Astrocyte (in vitro differentiated cells and primary cell): Measurements from ENCODE around the gene ANAPC1. TPM values are rescaled to one million over a fixed set of nuclear protein-coding genes. Genes with fewer than 3 reads are reported as not detected.

ENCODE experiments used
- DNase-seq: peaks from one replicate; pipeline ENCODE4 v3.0.0-alpha.2; 2010; ENCODE audit warnings: low read depth
- FAIRE-seq: peaks from 2 replicates; lab custom pipeline; 2011; peaks lifted over from hg19 to GRCh38; lab: Jason Lieb, UNC
- H2AFZ ChIP-seq: 2 replicates; pipeline ENCODE4 v1.6.0; 2012; ENCODE audit warnings: low read depth, low read length, inconsistent platforms
- H3K27ac ChIP-seq: 2 replicates; pipeline ENCODE4 v1.5.1; 2011; ENCODE audit warnings: low read depth, low read length, inconsistent platforms
- H3K27me3 ChIP-seq: 2 replicates; pipeline ENCODE4 v1.6.0; 2011; ENCODE audit warnings: low read length, inconsistent platforms; ENCODE audit not compliant: insufficient read depth
- H3K36me3 ChIP-seq: 2 replicates; pipeline ENCODE4 v1.5.1; 2011; ENCODE audit warnings: low read length, inconsistent platforms; ENCODE audit not compliant: insufficient read depth
- H3K4me1 ChIP-seq: 2 replicates; pipeline ENCODE4 v1.5.1; 2011; ENCODE audit warnings: low read length, inconsistent platforms; ENCODE audit not compliant: insufficient read depth
- H3K4me2 ChIP-seq: 2 replicates; pipeline ENCODE4 v1.6.0; 2012; ENCODE audit warnings: low read length, inconsistent platforms
- H3K4me3 ChIP-seq: 2 replicates; pipeline ENCODE4 v1.5.1; 2011; ENCODE audit warnings: low read depth, mild to moderate bottlenecking, low read length, inconsistent platforms; ENCODE audit not compliant: insufficient read depth
- H3K79me2 ChIP-seq: 2 replicates; pipeline ENCODE4 v1.6.0; 2012; ENCODE audit warnings: mild to moderate bottlenecking, low read length, inconsistent platforms; ENCODE audit not compliant: insufficient read depth
- H3K9ac ChIP-seq: 2 replicates; pipeline ENCODE4 v1.6.0; 2012; ENCODE audit warnings: mild to moderate bottlenecking, low read length, inconsistent platforms
- H3K9me3 ChIP-seq: 2 replicates; pipeline ENCODE4 v1.5.1; 2012; ENCODE audit warnings: low read depth, mild to moderate bottlenecking, low read length, inconsistent platforms; ENCODE audit not compliant: insufficient read depth
- H4K20me1 ChIP-seq: 2 replicates; pipeline ENCODE4 v1.6.0; 2012; ENCODE audit warnings: low read length, inconsistent platforms; ENCODE audit not compliant: insufficient read depth
- H3K27ac Mint-ChIP-seq: one replicate; pipeline ENCODE4 v1.8.0; 2021; ENCODE audit warnings: mild to moderate bottlenecking, mixed read lengths; ENCODE audit not compliant: unreplicated experiment
- H3K27me3 Mint-ChIP-seq: one replicate; pipeline ENCODE4 v1.8.0; 2021; ENCODE audit warnings: low read depth, mixed read lengths; ENCODE audit not compliant: unreplicated experiment
- H3K36me3 Mint-ChIP-seq: one replicate; pipeline ENCODE4 v1.8.0; 2021; ENCODE audit warnings: low read depth, mixed read lengths; ENCODE audit not compliant: unreplicated experiment
- H3K4me1 Mint-ChIP-seq: one replicate; pipeline ENCODE4 v1.8.0; 2021; ENCODE audit warnings: low read depth, mixed read lengths; ENCODE audit not compliant: unreplicated experiment
- H3K4me3 Mint-ChIP-seq: one replicate; pipeline ENCODE4 v1.8.0; 2021; ENCODE audit warnings: mild to moderate bottlenecking, moderate library complexity, mixed read lengths; ENCODE audit not compliant: unreplicated experiment
- H3K9me3 Mint-ChIP-seq: one replicate; pipeline ENCODE4 v1.8.0; 2021; ENCODE audit warnings: mild to moderate bottlenecking, mixed read lengths; ENCODE audit not compliant: unreplicated experiment
- EZH2 ChIP-seq: IDR thresholded peaks from 2 replicates; pipeline ENCODE4 v1.6.1; 2012; ENCODE audit warnings: mild to moderate bottlenecking, low read length, inconsistent platforms; ENCODE audit not compliant: insufficient read depth
- total RNA-seq: library from RNA; stranded (reverse); gene quantifications from 2 replicates; pipeline ENCODE4 v1.2.1, GENCODE V29; 2021
- TF ChIP-seq, protein P1 (sequence below): IDR thresholded peaks from 2 replicates; pipeline ENCODE4 v1.5.1; 2011; ENCODE audit warnings: low read depth, mild to moderate bottlenecking, inconsistent platforms, low read length, moderate library complexity; ENCODE audit not compliant: insufficient read depth

The ANAPC1 gene
- total RNA-seq, 1 donor from 2014 or later: 40.7 TPM

DNA sequence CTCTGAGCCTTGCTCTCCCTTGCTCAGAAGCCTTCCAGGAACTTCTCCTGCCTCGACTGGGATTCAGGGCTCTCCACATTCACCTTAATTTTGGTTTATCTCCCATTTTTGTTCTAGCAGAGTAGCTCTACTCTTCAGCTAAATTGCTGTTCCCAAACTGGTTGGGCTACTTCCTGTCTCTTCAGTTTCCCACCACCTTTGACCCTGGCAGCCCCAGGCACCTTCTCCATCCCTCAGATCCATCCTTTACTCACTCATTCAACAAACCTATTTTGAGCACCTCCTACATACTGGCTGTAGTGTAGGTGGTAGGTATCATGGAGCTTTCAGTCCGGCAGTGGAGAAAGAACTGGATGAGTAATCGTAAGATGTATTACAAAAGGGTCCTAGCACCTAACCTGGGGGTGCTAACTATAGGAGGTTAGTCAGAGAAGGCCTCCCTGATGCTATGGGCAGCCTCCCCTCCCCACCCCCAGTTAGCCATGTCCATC is 40.7 kb upstream of the ANAPC1 start:
- H3K36me3 ChIP-seq: no peaks in the 10 kb centered on the region
- no peaks in the 10 kb centered on the region for H3K9me3 ChIP-seq
- no peaks in the 10 kb centered on the region for H3K4me1 ChIP-seq
- no peak overlapping the region for H3K4me3 ChIP-seq
- no peaks in the 10 kb centered on the region for H3K79me2 ChIP-seq
- H3K4me1 Mint-ChIP-seq: peaks cover 25% of the 10 kb centered on the region
- no peaks in the 10 kb centered on the region for H4K20me1 ChIP-seq
- no peaks in the 10 kb centered on the region for H3K27me3 Mint-ChIP-seq
- no peak overlapping the region for H3K9ac ChIP-seq
- no peak overlapping the region for H3K4me2 ChIP-seq
- TF ChIP-seq, protein P1, sequence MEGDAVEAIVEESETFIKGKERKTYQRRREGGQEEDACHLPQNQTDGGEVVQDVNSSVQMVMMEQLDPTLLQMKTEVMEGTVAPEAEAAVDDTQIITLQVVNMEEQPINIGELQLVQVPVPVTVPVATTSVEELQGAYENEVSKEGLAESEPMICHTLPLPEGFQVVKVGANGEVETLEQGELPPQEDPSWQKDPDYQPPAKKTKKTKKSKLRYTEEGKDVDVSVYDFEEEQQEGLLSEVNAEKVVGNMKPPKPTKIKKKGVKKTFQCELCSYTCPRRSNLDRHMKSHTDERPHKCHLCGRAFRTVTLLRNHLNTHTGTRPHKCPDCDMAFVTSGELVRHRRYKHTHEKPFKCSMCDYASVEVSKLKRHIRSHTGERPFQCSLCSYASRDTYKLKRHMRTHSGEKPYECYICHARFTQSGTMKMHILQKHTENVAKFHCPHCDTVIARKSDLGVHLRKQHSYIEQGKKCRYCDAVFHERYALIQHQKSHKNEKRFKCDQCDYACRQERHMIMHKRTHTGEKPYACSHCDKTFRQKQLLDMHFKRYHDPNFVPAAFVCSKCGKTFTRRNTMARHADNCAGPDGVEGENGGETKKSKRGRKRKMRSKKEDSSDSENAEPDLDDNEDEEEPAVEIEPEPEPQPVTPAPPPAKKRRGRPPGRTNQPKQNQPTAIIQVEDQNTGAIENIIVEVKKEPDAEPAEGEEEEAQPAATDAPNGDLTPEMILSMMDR: no peak
- TF ChIP-seq EZH2: no peak
- peaks cover 6% of the 10 kb centered on the region for H3K27me3 ChIP-seq
- H3K27ac ChIP-seq: no peak overlapping the region
- no peak overlapping the region for H3K4me3 Mint-ChIP-seq
- no peak for FAIRE-seq
- H3K27ac Mint-ChIP-seq: no peak overlapping the region
- H2AFZ ChIP-seq: no peak overlapping the region
- H3K9me3 Mint-ChIP-seq: no peaks in the 10 kb centered on the region
- DNase-seq: no peak
- peaks cover 4% of the 10 kb centered on the region for H3K36me3 Mint-ChIP-seq

DNA sequence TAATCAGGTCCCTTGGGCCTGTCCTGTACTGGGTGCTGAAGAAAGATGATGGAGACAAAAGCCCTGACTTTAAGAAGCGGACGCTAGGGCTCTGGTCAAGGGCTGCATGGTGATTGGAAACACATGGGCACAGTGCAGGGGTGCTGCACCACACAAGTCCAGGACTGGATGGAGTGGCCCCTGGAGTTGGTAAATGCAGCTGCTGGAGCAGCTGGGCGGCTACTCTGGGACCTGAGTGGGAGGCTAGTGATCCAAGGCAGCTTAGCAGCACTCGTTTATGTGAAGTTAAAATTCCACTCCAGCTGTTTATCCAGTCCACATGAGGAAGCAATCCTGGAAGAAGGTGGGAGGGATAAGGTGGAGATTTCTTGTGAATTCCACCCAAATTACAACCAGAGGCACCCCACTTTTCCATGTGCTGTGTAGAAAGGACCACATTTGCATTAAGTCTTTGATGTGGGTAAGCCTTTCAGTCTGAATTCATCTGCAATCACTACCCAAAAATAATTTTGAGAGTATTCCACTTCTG is 39.3 kb upstream of the ANAPC1 start:
- Mint-ChIP-seq H3K9me3 (no peaks in the 10 kb centered on the region), H3K27me3 (no peaks in the 10 kb centered on the region), H3K4me1 (peaks cover 23% of the 10 kb centered on the region), H3K27ac (no peak overlapping the region), H3K36me3 (peaks cover 4% of the 10 kb centered on the region), H3K4me3 (no peak overlapping the region)
- Histone ChIP-seq H3K9ac (no peak overlapping the region), H4K20me1 (no peaks in the 10 kb centered on the region), H3K4me2 (no peak overlapping the region), H3K27ac (no peak overlapping the region), H3K27me3 (peaks cover 3% of the 10 kb centered on the region), H3K36me3 (no peaks in the 10 kb centered on the region), H2AFZ (no peak overlapping the region), H3K4me1 (peaks cover 1% of the 10 kb centered on the region), H3K4me3 (no peak overlapping the region), H3K9me3 (no peaks in the 10 kb centered on the region), H3K79me2 (no peaks in the 10 kb centered on the region)
- no peak for TF ChIP-seq EZH2
- no peak for DNase-seq
- no peak for FAIRE-seq

GRCh38 chr2:111919794-111920608 is 36.0 kb upstream of the ANAPC1 start:
- Mint-ChIP-seq H3K4me1 (peaks cover 12% of the 10 kb centered on the region), H3K4me3 (no peak overlapping the region), H3K27me3 (no peaks in the 10 kb centered on the region), H3K27ac (no peak overlapping the region), H3K36me3 (peaks cover 4% of the 10 kb centered on the region), H3K9me3 (no peaks in the 10 kb centered on the region)
- TF ChIP-seq EZH2: no peak
- TF ChIP-seq, protein P1: no peak
- H3K27me3 ChIP-seq: peaks cover 5% of the 10 kb centered on the region
- no peaks in the 10 kb centered on the region for H4K20me1 ChIP-seq
- no peaks in the 10 kb centered on the region for H3K36me3 ChIP-seq
- no peaks in the 10 kb centered on the region for H3K9me3 ChIP-seq
- no peaks in the 10 kb centered on the region for H3K79me2 ChIP-seq
- FAIRE-seq (no peak), DNase-seq (no peak)
- H2AFZ ChIP-seq: no peak overlapping the region
- H3K4me3 ChIP-seq: no peak overlapping the region
- H3K9ac ChIP-seq: no peak overlapping the region
- peaks cover 4% of the 10 kb centered on the region for H3K4me1 ChIP-seq
- H3K27ac ChIP-seq: no peak overlapping the region
- no peak overlapping the region for H3K4me2 ChIP-seq
